Gastroesophageal sphincter (tissue), 3 donors: Measurements from ENCODE around the gene CCDC74B.
"Not testable (repeated sequence)": the region's sequence is repeated elsewhere in the genome, so short reads cannot be mapped to it uniquely, and the experiment has no call there.

ENCODE experiments used
- EP300 ChIP-seq: sonication (generic); formaldehyde crosslinking; IDR thresholded peaks from one replicate; pipeline ENCODE4 v1.6.1; 2017; ENCODE audit warnings: antibody characterized with exemption, mild to moderate bottlenecking
- POLR2AphosphoS5 ChIP-seq: sonication (generic); formaldehyde crosslinking; IDR thresholded peaks from one replicate; pipeline ENCODE4 v1.6.1; 2017; ENCODE audit warnings: antibody characterized with exemption
- TF ChIP-seq, protein P1 (sequence below), 4 experiments: fragments of 200-600 bp in 2 of 4; fragments of 450-650 bp in 2 of 4; sonication (generic) in 1 of 4; IDR thresholded peaks; one replicate each; pipeline ENCODE4 v1.5.1; 2017 to 2019; ENCODE audit warnings: antibody characterized with exemption in 4 of 4, mild to moderate bottlenecking in 2 of 4, moderate library complexity in 2 of 4

GRCh38 chr2:130143266-130144039, 1.5 kb downstream of the CCDC74B start:
- TF ChIP-seq, protein P1, sequence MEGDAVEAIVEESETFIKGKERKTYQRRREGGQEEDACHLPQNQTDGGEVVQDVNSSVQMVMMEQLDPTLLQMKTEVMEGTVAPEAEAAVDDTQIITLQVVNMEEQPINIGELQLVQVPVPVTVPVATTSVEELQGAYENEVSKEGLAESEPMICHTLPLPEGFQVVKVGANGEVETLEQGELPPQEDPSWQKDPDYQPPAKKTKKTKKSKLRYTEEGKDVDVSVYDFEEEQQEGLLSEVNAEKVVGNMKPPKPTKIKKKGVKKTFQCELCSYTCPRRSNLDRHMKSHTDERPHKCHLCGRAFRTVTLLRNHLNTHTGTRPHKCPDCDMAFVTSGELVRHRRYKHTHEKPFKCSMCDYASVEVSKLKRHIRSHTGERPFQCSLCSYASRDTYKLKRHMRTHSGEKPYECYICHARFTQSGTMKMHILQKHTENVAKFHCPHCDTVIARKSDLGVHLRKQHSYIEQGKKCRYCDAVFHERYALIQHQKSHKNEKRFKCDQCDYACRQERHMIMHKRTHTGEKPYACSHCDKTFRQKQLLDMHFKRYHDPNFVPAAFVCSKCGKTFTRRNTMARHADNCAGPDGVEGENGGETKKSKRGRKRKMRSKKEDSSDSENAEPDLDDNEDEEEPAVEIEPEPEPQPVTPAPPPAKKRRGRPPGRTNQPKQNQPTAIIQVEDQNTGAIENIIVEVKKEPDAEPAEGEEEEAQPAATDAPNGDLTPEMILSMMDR (IDR thresholded peaks at IDR 0.05) = not testable (repeated sequence)
- not testable (repeated sequence) for TF ChIP-seq POLR2AphosphoS5, EP300
